ENCODE data around the gene SBK1. TPM values are rescaled to one million over a fixed set of nuclear protein-coding genes. Genes with fewer than 3 reads are reported as not detected.
"Not testable (repeated sequence)": the region's sequence is repeated elsewhere in the genome, so short reads cannot be mapped to it uniquely, and the experiment has no call there.

Gene SBK1
- total and polyA plus RNA-seq, 10 of the 15 experiments (the other 5 are each of a cell fraction or from before 2014, with no cell fraction given): 0.04 to 0.26 (median 0.06) TPM; not detected in 4

DNA sequence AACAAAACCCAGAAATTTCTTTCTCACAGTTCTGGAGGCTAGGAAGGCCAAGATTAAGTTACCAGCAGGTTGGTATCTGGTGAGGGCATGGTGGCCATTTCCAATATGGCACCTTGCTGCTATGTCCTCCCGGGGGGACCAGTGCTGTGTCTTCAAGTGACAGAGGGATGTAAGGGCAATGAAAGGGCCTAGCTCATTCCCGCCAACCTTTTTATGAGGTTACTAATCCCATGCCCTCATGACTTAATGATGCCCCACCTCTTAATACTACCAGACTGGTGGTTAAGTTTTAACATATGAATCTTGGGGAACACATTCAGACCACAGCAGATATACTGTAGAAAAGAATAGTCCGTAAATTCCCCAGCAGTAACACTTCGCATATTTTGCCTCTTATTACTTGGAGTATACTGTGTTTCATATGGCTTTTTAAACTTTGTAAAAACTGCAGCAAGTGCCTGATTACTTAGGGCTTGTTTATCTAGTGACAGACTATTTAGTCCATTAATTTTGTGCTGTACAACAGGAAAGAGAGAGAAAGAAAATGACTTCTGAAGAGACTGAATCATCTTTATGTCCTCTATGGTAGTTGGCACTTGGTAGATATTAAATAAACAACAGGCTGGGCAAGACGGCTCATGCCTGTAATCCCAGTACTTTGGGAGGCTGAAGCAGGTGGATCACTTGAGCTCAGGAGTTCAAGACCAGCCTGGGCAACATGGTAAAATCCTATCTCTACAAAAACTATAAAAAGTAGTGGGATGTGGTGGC is 44.8 kb downstream of the SBK1 start:
- H3K4me2 ChIP-seq (ENCODE audit: control insufficient read depth, insufficient read depth); H3K4me1 ChIP-seq (ENCODE audit: control insufficient read depth, insufficient read depth, low read length); intact Hi-C loops (cut with micrococcal nuclease; ENCODE audit: unreplicated experiment); H3K9ac ChIP-seq (ENCODE audit: control insufficient read depth, insufficient read depth, low read length); H3K36me3 ChIP-seq (ENCODE audit: control insufficient read depth in 2 of 2, insufficient read depth in 2 of 2, low read length in 1 of 2); H3K27me3 ChIP-seq (replicated peaks in 1 of 2; ENCODE audit: control insufficient read depth in 2 of 2, insufficient read depth in 2 of 2, low read length in 1 of 2); in situ Hi-C loops (cut with MboI); ATAC-seq; DNase-seq (ENCODE audit: low read depth, low spot score); SMC1A ChIA-PET (ENCODE audit: uncharacterized antibody, unreplicated experiment); H3K79me2 ChIP-seq (ENCODE audit: control insufficient read depth, insufficient read depth, low read length); BruUV-seq (replicated peaks); H3K9me3 ChIP-seq (replicated peaks; ENCODE audit: control insufficient read depth, insufficient read depth, low read length); H2AFZ ChIP-seq (ENCODE audit: control insufficient read depth, low read depth, low read length); H3K4me3 ChIP-seq; POLR2A ChIA-PET; RAD21 ChIA-PET (ENCODE audit: unreplicated experiment); FAIRE-seq; H3K27ac ChIP-seq (ENCODE audit: control insufficient read depth, insufficient read depth); CTCF ChIA-PET; H4K20me1 ChIP-seq (ENCODE audit: control insufficient read depth, insufficient read depth): not testable (repeated sequence)
- 61% methylated on average over 5 of the region's 5 CpGs for WGBS (ENCODE audit: insufficient coverage, insufficient replicate concordance, low lambda C conversion rate, missing lambda C conversion rate)

- DNase-seq (ENCODE audit: low read depth, low spot score); ATAC-seq; H3K4me1 ChIP-seq (ENCODE audit: control insufficient read depth, insufficient read depth, low read length); H3K9ac ChIP-seq (ENCODE audit: control insufficient read depth, insufficient read depth, low read length); H3K4me2 ChIP-seq (ENCODE audit: control insufficient read depth, insufficient read depth); BruUV-seq (replicated peaks); POLR2A ChIA-PET; SMC1A ChIA-PET (ENCODE audit: uncharacterized antibody, unreplicated experiment); H3K27me3 ChIP-seq (replicated peaks in 1 of 2; ENCODE audit: control insufficient read depth in 2 of 2, insufficient read depth in 2 of 2, low read length in 1 of 2); H4K20me1 ChIP-seq (ENCODE audit: control insufficient read depth, insufficient read depth); H3K27ac ChIP-seq (ENCODE audit: control insufficient read depth, insufficient read depth); H3K9me3 ChIP-seq (replicated peaks; ENCODE audit: control insufficient read depth, insufficient read depth, low read length); in situ Hi-C loops (cut with MboI); H3K4me3 ChIP-seq; H3K79me2 ChIP-seq (ENCODE audit: control insufficient read depth, insufficient read depth, low read length); FAIRE-seq; RAD21 ChIA-PET (ENCODE audit: unreplicated experiment); H2AFZ ChIP-seq (ENCODE audit: control insufficient read depth, low read depth, low read length); CTCF ChIA-PET; intact Hi-C loops (cut with micrococcal nuclease; ENCODE audit: unreplicated experiment); H3K36me3 ChIP-seq (ENCODE audit: control insufficient read depth in 2 of 2, insufficient read depth in 2 of 2, low read length in 1 of 2): not testable (repeated sequence)
- 9% methylated on average over 3 of the region's 6 CpGs for WGBS (ENCODE audit: insufficient coverage, insufficient replicate concordance, low lambda C conversion rate, missing lambda C conversion rate)
These were observed 45.9 kb downstream of the SBK1 start for GRCh38 chr16:28338230-28338629.

DNA sequence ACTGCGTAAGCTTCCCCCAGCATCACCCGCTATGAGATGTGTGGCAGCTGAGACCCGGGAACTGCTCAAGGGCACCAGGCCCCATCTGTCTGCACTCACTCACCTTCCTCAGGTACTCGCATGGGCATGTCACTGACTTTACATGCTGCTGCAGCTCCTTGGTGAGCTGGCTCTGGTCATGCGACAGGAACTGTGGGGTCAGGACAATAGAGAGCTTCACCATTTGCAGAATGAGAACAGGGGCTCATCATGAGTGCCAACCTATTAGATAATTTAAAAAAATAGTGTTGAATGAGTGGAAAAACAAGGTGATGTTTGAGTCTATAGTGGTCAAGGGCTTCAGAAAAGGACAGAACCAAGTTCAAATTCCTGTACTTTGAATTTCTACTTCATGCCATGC is 70.3 kb downstream of the SBK1 start:
- H4K20me1 ChIP-seq (ENCODE audit: control insufficient read depth, insufficient read depth); H3K9me3 ChIP-seq (replicated peaks; ENCODE audit: control insufficient read depth, insufficient read depth, low read length); in situ Hi-C loops (cut with MboI); BruUV-seq (replicated peaks); FAIRE-seq; RAD21 ChIA-PET (ENCODE audit: unreplicated experiment); H2AFZ ChIP-seq (ENCODE audit: control insufficient read depth, low read depth, low read length); POLR2A ChIA-PET; H3K36me3 ChIP-seq (ENCODE audit: control insufficient read depth in 2 of 2, insufficient read depth in 2 of 2, low read length in 1 of 2); H3K4me1 ChIP-seq (ENCODE audit: control insufficient read depth, insufficient read depth, low read length); intact Hi-C loops (cut with micrococcal nuclease; ENCODE audit: unreplicated experiment); H3K79me2 ChIP-seq (ENCODE audit: control insufficient read depth, insufficient read depth, low read length); H3K9ac ChIP-seq (ENCODE audit: control insufficient read depth, insufficient read depth, low read length); H3K27ac ChIP-seq (ENCODE audit: control insufficient read depth, insufficient read depth); ATAC-seq; SMC1A ChIA-PET (ENCODE audit: uncharacterized antibody, unreplicated experiment); CTCF ChIA-PET; H3K27me3 ChIP-seq (replicated peaks in 1 of 2; ENCODE audit: control insufficient read depth in 2 of 2, insufficient read depth in 2 of 2, low read length in 1 of 2); H3K4me2 ChIP-seq (ENCODE audit: control insufficient read depth, insufficient read depth); H3K4me3 ChIP-seq; DNase-seq (ENCODE audit: low read depth, low spot score): not testable (repeated sequence)
- WGBS (ENCODE audit: insufficient coverage, insufficient replicate concordance, low lambda C conversion rate, missing lambda C conversion rate): 55% methylated on average over 1 of the region's 5 CpGs

- H3K4me1 ChIP-seq (ENCODE audit: control insufficient read depth, insufficient read depth, low read length); RAD21 ChIA-PET (ENCODE audit: unreplicated experiment); H2AFZ ChIP-seq (ENCODE audit: control insufficient read depth, low read depth, low read length); H3K36me3 ChIP-seq (ENCODE audit: control insufficient read depth in 2 of 2, insufficient read depth in 2 of 2, low read length in 1 of 2); in situ Hi-C loops (cut with MboI); intact Hi-C loops (cut with micrococcal nuclease; ENCODE audit: unreplicated experiment); H3K27me3 ChIP-seq (replicated peaks in 1 of 2; ENCODE audit: control insufficient read depth in 2 of 2, insufficient read depth in 2 of 2, low read length in 1 of 2); SMC1A ChIA-PET (ENCODE audit: uncharacterized antibody, unreplicated experiment); CTCF ChIA-PET; H3K27ac ChIP-seq (ENCODE audit: control insufficient read depth, insufficient read depth); POLR2A ChIA-PET; DNase-seq (ENCODE audit: low read depth, low spot score); H3K4me3 ChIP-seq; H3K79me2 ChIP-seq (ENCODE audit: control insufficient read depth, insufficient read depth, low read length); FAIRE-seq; H3K9me3 ChIP-seq (replicated peaks; ENCODE audit: control insufficient read depth, insufficient read depth, low read length); H4K20me1 ChIP-seq (ENCODE audit: control insufficient read depth, insufficient read depth); ATAC-seq; H3K9ac ChIP-seq (ENCODE audit: control insufficient read depth, insufficient read depth, low read length); H3K4me2 ChIP-seq (ENCODE audit: control insufficient read depth, insufficient read depth); BruUV-seq (replicated peaks): not testable (repeated sequence)
- no CpG with 5 or more reads among the region's 5 CpGs for WGBS (ENCODE audit: insufficient coverage, insufficient replicate concordance, low lambda C conversion rate, missing lambda C conversion rate)
These were observed 71.1 kb downstream of the SBK1 start, which contains the start of gene NPIPB6 for GRCh38 chr16:28363408-28363807. NPIPB6 (minus strand) TSS chr16:28363508; CDS start chr16:28362822, 686 bp downstream.

Measured in GM12878 (cell line).